GM20000 (cell line): ENCODE measurements around the gene ARRDC1.
A peak's percentile ranks its signal among the peaks of the same experiment; 100 is the strongest.
"Not testable (repeated sequence)": the region's sequence is repeated elsewhere in the genome, so short reads cannot be mapped to it uniquely, and the experiment has no call there.

ENCODE experiments used
- DNase-seq: peaks from one replicate; pipeline ENCODE4 v3.0.0; 2012; ENCODE audit warnings: low spot score
- TF ChIP-seq, protein P1 (sequence below): IDR thresholded peaks from 2 replicates; pipeline ENCODE4 v1.5.1; 2012; ENCODE audit warnings: mild to moderate bottlenecking, control low read depth; ENCODE audit errors: extremely low read depth, missing control alignments

The ARRDC1 gene

DNA sequence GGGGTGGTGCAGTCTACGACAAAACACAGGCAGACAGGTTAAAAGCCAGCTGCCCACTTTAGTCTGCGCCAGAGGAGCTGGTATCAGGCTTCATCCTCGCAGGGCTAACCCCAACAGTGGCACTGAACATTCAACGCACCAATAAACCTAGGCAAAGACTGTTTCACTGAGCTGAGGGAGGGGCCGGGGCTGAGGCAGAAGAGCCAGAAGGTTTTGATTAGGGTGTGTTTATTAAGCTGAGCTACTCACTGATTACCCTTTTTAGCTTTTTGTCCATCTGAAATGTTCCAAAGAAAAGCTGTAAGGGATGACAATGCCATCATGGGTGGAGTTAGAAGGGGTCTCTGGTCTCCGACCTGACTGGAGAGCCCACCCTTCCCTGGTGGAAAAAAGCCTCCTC, 16.6 kb upstream of the ARRDC1 start:
- TF ChIP-seq, protein P1, sequence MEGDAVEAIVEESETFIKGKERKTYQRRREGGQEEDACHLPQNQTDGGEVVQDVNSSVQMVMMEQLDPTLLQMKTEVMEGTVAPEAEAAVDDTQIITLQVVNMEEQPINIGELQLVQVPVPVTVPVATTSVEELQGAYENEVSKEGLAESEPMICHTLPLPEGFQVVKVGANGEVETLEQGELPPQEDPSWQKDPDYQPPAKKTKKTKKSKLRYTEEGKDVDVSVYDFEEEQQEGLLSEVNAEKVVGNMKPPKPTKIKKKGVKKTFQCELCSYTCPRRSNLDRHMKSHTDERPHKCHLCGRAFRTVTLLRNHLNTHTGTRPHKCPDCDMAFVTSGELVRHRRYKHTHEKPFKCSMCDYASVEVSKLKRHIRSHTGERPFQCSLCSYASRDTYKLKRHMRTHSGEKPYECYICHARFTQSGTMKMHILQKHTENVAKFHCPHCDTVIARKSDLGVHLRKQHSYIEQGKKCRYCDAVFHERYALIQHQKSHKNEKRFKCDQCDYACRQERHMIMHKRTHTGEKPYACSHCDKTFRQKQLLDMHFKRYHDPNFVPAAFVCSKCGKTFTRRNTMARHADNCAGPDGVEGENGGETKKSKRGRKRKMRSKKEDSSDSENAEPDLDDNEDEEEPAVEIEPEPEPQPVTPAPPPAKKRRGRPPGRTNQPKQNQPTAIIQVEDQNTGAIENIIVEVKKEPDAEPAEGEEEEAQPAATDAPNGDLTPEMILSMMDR: no peak
- no peak for DNase-seq

DNA sequence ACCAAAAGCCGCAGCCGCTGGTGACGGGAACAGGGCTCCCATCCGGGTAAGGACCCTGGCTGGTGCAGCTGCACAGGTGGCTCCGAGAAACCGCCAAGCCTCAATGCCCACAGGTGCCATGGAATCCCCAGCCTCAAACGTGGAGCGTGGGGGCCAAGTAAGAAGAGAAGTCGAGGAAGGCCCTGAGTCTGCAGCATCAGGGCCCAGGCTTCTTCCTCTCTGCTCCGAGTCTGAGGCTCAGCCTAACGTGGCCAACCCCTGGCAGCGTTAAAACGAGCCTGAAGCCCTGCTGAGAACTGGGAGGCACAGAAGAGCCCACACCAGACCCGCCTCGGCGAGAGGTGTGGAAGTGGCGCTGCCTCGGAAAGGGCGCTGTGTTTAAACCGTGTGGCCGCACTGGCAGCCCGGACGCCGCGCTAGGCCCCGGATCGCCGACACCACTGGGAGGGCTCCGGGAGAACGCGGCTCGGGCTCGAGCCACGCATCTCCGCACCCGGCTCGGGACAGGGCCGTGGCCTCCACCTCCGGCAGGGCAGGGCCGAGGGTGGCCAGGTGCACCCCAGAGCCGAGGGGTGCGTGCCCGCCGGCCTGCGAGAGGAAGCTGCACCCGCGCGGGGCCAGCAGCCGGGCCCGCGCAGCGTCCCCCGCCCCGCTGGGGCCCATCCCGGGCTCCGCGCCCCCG, 15.9 kb upstream of the ARRDC1 start:
- TF ChIP-seq, protein P1: no peak
- peak; percentile 36 for DNase-seq

DNA sequence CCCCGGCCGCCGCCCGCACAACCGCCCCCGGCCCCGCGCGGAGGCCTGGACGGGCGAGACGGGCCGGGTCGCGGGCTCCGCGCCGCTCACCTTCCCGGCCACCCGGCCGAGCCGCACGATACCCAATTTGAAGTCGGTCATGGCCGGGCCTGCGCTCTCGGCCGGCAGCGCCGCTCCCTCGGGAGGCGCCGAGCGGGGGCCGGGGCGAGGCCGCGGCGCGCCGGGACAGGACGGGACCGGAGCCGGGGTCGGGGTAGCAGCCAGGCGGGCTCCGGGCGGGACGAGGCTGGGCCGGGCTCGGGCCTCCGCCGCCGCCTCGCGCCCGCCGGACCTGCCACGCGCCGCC, 15.4 kb upstream of the ARRDC1 start:
- no peak for DNase-seq
- TF ChIP-seq, protein P1: no peak

DNA sequence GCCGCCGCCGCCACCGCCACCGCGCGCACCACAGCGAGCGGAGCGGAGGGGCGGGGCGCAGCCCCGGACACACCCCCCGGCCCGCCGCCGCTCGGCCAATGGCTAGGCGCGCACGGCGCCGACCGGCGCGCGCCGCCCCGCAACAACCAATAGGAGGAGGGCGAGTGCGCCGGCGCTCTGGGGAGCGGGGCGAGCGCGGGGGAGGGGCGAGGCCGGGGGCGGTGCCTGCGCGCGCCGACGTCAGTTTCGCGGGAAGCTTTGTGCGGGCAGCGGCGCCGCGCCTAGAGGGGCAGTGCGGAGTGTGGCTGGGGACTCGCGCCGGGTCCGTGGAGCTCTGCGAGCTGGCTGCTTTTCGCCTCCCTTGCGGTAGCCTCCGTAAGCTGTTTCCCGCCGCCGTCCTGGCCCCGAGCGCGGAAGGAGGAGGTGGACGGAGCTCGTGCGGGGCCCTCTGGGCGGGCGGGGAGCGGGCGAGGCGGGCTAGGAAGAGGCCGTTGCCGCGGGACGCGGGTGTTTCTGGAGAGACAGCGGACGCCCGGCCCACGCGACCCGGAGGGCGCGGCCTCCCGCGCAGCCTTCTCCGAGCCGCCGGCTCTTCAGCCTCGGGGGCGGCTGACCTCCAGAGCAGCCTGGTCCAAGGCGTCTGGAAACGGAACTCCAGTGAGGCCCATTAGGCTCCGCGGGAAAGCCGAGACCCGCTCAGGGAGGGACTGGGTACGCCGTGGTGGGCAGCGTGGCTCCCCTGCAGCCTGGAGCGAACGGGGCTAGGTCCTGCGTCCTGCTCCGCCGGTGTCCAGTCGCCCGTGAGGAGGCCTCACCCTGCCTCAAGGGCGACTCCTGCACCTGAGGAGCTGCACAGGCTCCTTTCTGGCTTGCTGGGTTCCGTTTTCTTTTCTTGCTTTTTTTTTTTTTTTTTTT, 14.8 kb upstream of the ARRDC1 start, which contains the start of gene ZMYND19:
ZMYND19 (minus strand) TSS at position 44 of the 915 bp plus-strand sequence. CDS start 249 bp downstream, outside the sequence.
- TF ChIP-seq, protein P1: no peak
- peak; percentile 100 for DNase-seq

DNA sequence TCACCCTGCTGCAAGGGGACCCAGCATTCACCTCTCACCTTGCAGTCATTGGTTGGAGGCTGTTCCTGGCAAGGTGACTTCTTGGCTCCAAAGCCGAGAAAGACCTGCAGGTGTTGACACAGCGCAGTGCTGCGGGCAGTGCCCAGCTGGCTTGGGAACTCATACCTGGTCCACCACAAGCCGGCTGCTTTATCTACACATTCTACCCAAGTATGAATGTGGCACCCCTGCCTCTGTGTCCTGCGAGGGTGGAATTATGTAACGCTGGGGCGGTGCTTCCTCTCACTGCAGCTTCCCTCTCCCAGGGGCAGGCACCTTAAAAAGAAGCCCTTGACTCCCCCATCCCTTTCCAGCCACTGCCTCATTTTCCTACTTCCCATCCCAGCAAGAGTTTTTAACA, 12.7 kb upstream of the ARRDC1 start:
- no peak for DNase-seq
- TF ChIP-seq, protein P1: no peak

DNA sequence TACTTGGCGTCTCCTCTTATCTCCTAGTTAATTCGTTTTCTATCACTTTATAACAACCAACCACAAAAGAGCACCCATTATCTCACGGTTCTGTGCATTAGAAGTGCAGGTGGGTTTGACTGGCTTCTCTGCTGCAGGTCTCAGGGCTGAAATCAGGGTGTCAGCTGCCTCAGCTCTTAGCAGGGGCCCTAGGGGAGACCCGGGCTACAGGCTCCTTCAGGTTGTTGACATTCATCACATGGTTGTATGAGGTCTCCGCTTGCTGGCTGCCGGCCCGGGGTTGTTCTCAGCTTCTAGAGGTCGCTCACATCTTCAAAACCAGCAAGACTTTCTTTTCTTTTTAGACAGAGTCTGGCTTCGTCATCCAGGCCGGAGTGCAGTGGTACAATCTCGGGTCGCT, 12.3 kb upstream of the ARRDC1 start:
- TF ChIP-seq, protein P1: no peak
- DNase-seq: no peak

DNA sequence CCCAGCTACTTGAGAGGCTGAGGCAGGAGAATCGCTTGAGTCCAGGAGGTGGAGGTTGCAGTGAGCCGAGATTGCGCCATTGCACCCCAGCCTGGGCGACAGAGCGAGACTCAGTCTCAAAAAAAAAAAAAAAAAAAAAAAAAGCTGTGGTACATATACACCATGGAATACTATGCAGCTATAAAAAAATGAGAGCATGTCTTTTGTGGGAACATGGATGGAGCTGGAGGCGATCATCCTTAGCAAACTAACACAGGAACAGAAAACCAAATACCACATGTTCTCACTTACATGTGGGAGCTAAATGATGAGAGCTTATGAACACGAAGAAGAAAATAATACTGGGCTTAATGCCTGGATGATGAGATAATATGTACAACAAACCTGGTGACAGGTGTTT, 8.9 kb upstream of the ARRDC1 start:
- not testable (repeated sequence) for DNase-seq

DNA sequence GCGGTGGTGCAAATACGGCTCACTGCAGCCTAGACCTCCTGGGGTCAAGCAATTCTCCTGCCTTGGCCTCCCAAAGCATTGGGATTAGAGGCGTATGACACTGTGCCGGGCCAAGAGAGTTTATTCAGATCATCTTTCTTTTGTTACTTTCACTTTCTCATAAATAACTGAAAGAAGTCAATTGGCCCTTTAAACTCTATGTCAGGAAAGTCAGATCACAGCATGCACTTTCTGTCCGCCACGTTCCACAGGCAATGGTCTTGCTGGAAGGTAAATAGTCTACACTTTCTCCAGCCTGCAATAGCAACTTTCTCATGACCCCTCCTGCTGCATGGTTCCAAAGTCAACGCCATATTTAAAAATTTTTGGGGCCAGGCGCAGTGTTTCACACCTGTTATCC, 6.5 kb upstream of the ARRDC1 start:
- DNase-seq: no peak
- TF ChIP-seq, protein P1: no peak
